HG03575 (cell line): ENCODE data around the gene CFAP74.
"Not testable (repeated sequence)": the region's sequence is repeated elsewhere in the genome, so short reads cannot be mapped to it uniquely, and the experiment has no call there.

Experiments
- ATAC-seq: cut with Tn5 transposase; IDR thresholded peaks from one replicate; pipeline ENCODE4 v1.9.1; 2021; ENCODE audit not compliant: unreplicated experiment, insufficient number of reproducible peaks, low FRiP score; ENCODE audit errors: extremely low read depth

The CFAP74 gene

GRCh38 chr1:1894354-1895059, 109.1 kb downstream of the CFAP74 start:
- ATAC-seq = no peak

- no peak for ATAC-seq
Observed at GRCh38 chr1:1893997-1894353, 109.6 kb downstream of the CFAP74 start.

- no peak for ATAC-seq
Observed at GRCh38 chr1:1893291-1893985, 110.1 kb downstream of the CFAP74 start.

- no peak for ATAC-seq
Observed at GRCh38 chr1:1892763-1893120, 110.8 kb downstream of the CFAP74 start.

- no peak for ATAC-seq
Observed at GRCh38 chr1:1892079-1892762, 111.4 kb downstream of the CFAP74 start.

- ATAC-seq = no peak
Observed at GRCh38 chr1:1891349-1892078, 112.1 kb downstream of the CFAP74 start.

GRCh38 chr1:1890506-1891348, 112.9 kb downstream of the CFAP74 start, which contains the start of gene GNB1:
GNB1 (minus strand) TSS chr1:1891087; CDS start chr1:1825453, 65,634 bp downstream.
- no peak for ATAC-seq

- no peak for ATAC-seq
Observed at GRCh38 chr1:1889847-1890505, 113.6 kb downstream of the CFAP74 start.

GRCh38 chr1:1889090-1889750, 114.4 kb downstream of the CFAP74 start:
- no peak for ATAC-seq

GRCh38 chr1:1883890-1884289, 119.7 kb downstream of the CFAP74 start:
- ATAC-seq = not testable (repeated sequence)

- ATAC-seq = no peak
Observed at GRCh38 chr1:1883092-1883873, 120.3 kb downstream of the CFAP74 start.

- ATAC-seq = no peak
Observed at GRCh38 chr1:1881727-1882126, 121.9 kb downstream of the CFAP74 start.

GRCh38 chr1:1880617-1881312, 122.8 kb downstream of the CFAP74 start:
- ATAC-seq = no peak

- no peak for ATAC-seq
Observed at GRCh38 chr1:1879942-1880341, 123.6 kb downstream of the CFAP74 start.

- ATAC-seq = no peak
Observed at GRCh38 chr1:1877865-1878436, 125.6 kb downstream of the CFAP74 start.

GRCh38 chr1:1876335-1876930, 127.2 kb downstream of the CFAP74 start:
- ATAC-seq = no peak
